Kidney glomerular epithelial cell (primary cell): ENCODE data around the gene TMEM187.
A peak's percentile ranks its signal among the peaks of the same experiment; 100 is the strongest.

Source experiments
- DNase-seq: peaks from one replicate; lab custom pipeline; 2025; lab: John Stamatoyannopoulos, UW

TMEM187 gene

GRCh38 chrX:153954558-153955227, 17.9 kb upstream of the TMEM187 start:
- no peak for DNase-seq

DNA sequence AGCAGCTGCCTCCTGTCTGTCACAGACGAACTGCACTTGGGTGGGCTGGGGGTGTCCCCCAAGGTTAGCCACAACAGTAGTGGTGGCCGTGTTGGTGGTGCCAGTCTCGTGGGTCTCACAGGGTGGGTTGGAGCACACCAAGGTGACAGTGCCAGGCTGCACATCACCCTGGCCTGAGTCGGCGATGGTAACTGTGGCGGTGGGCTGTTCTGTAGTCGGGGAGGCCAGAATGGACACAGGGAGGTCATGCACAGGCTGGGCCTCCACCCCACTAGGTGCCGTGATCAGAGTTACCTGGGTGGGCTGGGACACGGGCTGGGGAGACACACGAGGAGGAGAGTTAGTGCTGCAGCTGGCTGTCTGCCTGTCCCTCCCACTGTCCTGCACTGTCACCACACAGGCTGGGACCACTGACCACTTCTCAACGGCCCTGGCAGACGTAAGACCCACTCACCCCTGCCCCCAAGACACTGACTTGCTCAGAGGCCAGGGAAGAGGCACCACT, 17.3 kb upstream of the TMEM187 start:
- no peak for DNase-seq

- no peak for DNase-seq
These were observed 16.3 kb upstream of the TMEM187 start for GRCh38 chrX:153956044-153956907.

GRCh38 chrX:153957224-153957623, 15.3 kb upstream of the TMEM187 start:
- no peak for DNase-seq

DNA sequence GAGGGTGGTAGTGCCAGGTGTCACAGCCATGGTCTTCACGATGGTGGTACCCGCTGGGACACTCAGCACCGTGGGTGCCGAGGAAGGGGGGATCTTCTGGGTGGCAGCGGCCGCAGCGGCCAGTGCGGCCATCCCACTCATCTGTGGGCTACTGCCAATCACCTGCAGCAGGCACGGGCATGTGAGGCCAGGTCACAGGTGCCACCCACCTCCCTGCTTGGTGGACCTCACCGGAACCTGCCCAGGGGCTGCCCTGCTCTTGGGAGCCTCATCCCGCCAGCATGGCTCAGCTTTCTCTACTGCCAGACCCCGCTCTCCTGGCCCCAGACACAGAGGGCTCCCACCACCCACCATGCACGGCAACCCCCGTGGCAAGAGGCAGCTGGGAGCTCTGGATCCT, 13.9 kb upstream of the TMEM187 start:
- DNase-seq, result no peak

GRCh38 chrX:153959649-153960048, 12.9 kb upstream of the TMEM187 start:
- DNase-seq, result no peak

DNA sequence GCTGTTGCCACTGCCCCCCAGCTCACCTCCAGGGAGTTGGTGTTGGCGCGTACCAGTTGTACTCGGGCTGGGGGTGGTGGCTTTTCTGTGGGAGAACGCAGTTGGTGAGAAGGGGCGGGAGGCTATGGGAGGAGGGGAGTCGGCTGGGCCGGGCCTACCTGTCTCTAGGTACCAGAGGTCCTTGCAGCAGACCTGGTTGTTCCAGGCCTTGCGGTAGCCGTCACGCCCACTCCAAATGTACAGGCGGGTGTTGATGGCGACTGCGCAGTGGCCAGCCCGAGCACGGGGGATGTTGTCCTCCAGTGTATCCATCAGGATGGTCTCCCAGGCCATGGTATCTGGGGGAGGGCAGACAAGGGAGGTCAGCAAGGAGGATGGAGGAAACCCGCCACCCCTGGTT, 12.5 kb upstream of the TMEM187 start:
- DNase-seq, result no peak

DNA sequence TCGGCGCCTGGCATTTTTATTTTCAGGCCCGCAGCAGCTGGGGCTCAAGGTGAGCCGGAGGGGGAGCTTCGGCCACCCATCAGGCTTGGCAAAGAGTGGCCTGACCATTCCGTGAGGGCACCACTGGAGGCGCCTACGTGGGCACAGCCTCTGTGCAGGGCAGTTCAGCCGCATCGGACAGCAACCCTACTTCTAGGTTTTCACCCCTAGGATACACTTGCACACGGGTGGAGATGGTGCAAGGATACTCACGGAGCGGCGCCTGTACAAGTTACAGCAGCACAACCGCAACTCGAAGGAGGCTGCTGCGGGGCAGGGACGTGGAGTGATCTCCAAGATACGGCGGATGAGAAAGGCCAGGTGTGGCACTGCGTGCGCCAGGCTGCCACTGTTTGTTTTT, 11.8 kb upstream of the TMEM187 start:
- no peak for DNase-seq

- DNase-seq, result no peak
These were observed 11.3 kb upstream of the TMEM187 start for GRCh38 chrX:153961292-153961691.

DNA sequence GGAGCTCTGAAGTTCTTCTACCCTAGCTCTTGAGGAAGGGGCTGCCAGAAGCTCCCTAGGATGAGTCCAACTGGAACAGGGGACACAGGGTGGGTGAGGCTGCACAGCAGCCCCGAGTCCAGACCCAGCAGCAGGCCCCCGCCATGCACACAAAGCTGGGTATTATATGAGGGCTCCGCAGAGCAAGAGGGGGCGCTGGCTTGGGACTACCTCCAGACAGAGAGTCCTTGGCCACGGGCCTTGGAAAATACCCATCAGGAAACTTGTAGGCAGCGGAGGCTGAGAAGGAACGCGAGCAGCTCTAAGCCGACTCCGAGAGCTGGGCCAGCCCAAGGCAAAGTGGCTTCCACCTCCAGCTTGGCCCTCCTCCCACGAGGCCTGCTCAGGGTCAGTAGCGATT, 9.0 kb upstream of the TMEM187 start:
- no peak for DNase-seq

DNA sequence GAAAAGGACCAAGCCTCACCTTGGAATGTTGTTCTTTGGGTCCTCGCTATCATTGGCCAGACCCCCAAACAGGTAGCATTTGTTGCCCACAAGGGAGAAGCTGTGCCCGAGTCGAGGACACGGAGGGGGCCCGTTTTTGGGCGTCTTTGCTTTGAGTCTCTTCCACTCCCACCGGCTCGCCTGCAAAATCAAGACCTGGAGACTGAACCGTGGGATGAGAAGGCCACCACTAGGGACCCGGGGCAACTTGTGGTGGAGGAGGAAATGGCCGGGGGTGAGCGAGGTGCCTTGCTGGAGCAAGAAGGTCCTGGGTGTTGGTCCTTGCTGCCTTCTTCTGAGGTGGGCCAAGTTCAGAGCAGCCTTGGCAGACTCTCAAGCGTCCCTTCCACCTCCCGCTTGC, 8.4 kb upstream of the TMEM187 start:
- DNase-seq, result no peak

GRCh38 chrX:153965406-153965805, 7.1 kb upstream of the TMEM187 start:
- DNase-seq, result no peak

GRCh38 chrX:153966283-153966688, 6.3 kb upstream of the TMEM187 start:
- no peak for DNase-seq

DNA sequence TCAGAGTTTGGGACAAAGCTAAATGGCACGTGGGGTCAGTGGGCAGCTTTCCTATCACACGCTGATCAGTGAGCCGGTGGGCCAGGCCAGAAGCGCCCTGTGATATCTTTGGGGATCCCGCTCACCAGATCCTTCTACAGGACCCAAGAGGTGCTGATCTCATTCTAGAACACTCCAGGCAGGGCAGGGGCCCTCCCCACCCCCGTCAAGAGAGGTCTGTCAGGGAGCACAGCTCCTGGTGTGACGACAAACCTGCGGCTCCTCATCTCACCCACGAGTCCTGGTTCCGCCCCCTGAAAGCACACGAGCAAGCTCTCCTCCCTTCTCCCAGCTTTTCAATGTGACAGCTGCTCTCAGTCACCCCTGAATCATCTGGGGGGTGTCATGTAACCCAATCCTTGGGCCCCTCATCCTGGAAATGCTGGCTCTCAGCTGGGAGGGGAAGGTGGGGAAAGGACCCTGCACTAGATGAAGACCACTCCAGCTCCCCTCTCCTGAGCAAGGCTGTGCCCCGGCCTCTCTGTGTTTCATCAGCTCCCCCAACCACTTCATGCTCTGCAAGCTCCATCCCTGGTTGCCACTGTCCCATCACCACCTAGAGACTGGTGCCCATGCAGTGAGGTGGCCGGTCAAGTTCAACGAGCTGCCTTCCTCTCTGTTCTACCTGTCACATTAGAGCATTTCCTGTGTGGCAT, 5.6 kb upstream of the TMEM187 start:
- DNase-seq, result no peak

DNA sequence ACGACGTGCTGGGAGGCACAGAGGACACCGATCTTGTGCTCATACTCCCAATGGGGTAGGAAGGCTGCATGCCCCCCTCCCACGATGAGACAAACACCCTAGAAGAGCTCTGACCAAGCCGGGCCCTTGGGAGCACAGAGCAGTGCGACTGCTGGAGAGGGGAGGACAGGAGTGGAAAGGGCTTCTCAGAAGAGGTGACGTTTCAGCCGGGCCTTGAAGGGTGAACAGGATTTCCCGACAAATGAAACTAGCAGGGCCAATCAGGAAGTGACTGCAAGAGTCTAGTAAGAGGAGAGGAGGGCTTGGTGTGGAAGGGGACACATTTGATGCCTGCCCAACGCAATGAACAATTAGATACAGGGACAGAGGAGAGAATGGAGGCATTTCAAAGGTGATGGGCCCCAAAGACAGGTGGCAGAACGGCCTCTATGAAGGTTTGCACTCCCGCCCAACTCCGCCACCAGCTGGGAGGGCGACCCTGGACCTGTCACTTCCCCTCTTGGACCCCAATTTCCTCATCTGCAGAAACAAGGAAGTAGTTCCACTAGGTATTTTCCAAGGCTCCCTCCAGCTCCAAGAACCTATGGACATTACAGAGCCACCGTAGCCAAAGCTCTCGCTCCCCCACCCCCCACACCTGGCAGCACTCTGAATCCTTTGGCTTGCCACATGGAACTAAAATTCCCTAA, 4.9 kb upstream of the TMEM187 start:
- DNase-seq, result no peak

- DNase-seq, result no peak
These were observed 4.3 kb upstream of the TMEM187 start for GRCh38 chrX:153968255-153968654.

GRCh38 chrX:153968754-153969124, 3.8 kb upstream of the TMEM187 start:
- DNase-seq, result no peak

DNA sequence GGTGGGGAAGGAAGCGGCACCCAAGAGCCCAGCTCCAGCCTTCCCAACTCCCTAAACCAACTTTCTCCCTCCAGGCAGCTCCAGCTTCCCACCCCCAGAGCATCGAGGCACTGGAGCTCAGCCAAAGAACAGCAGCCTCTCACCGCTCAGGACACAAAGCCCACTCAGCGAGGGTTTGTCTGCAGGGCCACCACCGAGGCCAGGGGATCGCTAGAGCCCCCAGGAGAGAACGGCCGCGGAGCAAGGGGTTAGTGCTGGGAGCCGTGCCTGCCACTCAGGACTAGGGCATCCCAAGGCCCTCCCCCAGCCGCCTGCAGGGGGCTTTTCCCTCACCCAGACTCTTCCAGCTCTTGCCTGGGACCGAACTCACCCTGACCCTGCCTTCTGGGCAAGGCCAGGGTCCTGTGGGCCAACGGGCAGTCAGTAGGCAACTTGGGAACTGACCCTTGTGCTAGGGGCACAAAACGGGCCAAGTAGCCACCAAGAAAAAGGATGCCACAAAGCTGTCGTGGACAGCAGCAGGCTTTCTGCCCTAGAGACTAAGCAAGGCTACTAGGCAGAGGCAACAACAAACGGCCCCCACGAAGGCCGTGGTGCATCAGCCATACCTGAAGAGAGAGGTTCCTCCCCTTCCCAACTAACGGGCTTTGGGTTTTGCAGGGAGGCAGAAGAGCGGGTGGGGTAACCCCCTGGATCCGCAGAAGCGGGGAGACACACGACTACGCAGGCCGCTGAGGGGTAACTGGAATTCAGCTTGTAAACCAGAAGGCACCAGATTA, 3.2 kb upstream of the TMEM187 start:
- no peak for DNase-seq

DNA sequence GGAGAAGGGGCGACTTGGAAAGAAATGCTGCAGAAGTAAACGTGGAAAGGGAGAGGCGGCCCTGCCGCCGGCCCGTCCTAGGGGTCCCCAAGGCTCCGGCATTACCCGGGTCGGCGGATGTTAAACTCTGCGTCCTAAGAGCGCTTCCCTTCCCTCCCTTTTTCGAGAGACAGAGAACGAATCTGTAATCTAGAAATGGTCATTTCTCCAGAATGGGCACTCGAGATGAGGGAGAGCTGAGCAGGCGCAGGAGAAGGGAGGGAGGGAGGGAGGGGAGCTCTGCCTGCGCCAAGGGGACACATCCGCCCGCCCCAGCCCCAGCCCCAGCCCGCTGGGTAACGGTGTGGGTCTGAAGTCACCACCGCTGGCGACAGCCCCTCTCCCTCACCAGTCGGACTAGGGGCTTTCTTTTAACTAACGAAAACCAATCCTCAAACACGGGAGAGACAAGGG, 2.6 kb upstream of the TMEM187 start:
- no peak for DNase-seq

- DNase-seq, result no peak
These were observed 2.0 kb upstream of the TMEM187 start for GRCh38 chrX:153970357-153971123.

DNA sequence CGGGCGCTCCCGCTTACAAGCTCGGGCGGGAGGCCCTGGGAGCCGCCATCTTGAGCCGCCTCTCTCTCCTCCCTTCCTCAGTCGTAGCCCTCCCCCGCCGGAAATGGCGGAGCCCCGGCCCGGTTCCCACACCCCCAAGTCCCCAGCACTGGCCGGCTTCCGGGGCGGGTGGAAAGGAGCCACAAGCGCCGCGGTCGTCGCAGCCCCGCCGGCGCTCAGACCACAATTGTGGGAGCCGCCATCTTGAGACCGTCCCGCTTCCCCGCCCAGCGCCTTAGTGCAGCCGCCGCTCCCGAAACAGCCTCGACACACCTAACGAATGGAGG, 1.5 kb upstream of the TMEM187 start:
- DNase-seq, result peak; percentile 39
